22Rv1 (cell line): ENCODE data around the gene ROS1.

Source experiments
- ZFX ChIP-seq: fragments of 450-650 bp; IDR thresholded peaks from 2 replicates; pipeline ENCODE4 v1.6.1; 2017; ENCODE audit warnings: antibody characterized with exemption, borderline replicate concordance
- TF ChIP-seq, protein P1 (sequence below): fragments of 450-650 bp; IDR thresholded peaks from 2 replicates; pipeline ENCODE4 v1.5.1; 2017; ENCODE audit warnings: mild to moderate bottlenecking

GRCh38 chr6:117352466-117353081 is 73.2 kb downstream of the ROS1 start:
- TF ChIP-seq, protein P1, sequence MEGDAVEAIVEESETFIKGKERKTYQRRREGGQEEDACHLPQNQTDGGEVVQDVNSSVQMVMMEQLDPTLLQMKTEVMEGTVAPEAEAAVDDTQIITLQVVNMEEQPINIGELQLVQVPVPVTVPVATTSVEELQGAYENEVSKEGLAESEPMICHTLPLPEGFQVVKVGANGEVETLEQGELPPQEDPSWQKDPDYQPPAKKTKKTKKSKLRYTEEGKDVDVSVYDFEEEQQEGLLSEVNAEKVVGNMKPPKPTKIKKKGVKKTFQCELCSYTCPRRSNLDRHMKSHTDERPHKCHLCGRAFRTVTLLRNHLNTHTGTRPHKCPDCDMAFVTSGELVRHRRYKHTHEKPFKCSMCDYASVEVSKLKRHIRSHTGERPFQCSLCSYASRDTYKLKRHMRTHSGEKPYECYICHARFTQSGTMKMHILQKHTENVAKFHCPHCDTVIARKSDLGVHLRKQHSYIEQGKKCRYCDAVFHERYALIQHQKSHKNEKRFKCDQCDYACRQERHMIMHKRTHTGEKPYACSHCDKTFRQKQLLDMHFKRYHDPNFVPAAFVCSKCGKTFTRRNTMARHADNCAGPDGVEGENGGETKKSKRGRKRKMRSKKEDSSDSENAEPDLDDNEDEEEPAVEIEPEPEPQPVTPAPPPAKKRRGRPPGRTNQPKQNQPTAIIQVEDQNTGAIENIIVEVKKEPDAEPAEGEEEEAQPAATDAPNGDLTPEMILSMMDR: peak; percentile 71
- no peak for TF ChIP-seq ZFX
